Right renal pelvis (tissue), 4 donors: ENCODE results near the gene CST6. TPM values are rescaled to one million over a fixed set of nuclear protein-coding genes. Genes with fewer than 3 reads are reported as not detected.

Source experiments
- DNase-seq, 4 donors: peaks; one replicate each; pipeline ENCODE4 v3.0.0-alpha.2; 2013; ENCODE audit warnings: low read depth in 4 of 4, low spot score in 3 of 4, missing footprints in 1 of 4
- polyA plus RNA-seq, 4 donors: library from polyadenylated mRNA; unstranded; fragments of 120-200 nt; gene quantifications; one replicate each; pipeline ENCODE4 v1.2.1, GENCODE V29; 2013; ENCODE audit not compliant: insufficient read length in 4 of 4

CST6 gene
- polyA plus RNA-seq, 4 donors = not detected

GRCh38 chr11:66042996-66043906 is 31.4 kb downstream of the CST6 start:
- DNase-seq = no peak

GRCh38 chr11:66044757-66045156 is 32.9 kb downstream of the CST6 start:
- DNase-seq = no peak

- peak in 3 of 4 donors; percentile 61 to 67 (median 65) for DNase-seq
Observed at GRCh38 chr11:66045177-66045639, 33.4 kb downstream of the CST6 start.

DNA sequence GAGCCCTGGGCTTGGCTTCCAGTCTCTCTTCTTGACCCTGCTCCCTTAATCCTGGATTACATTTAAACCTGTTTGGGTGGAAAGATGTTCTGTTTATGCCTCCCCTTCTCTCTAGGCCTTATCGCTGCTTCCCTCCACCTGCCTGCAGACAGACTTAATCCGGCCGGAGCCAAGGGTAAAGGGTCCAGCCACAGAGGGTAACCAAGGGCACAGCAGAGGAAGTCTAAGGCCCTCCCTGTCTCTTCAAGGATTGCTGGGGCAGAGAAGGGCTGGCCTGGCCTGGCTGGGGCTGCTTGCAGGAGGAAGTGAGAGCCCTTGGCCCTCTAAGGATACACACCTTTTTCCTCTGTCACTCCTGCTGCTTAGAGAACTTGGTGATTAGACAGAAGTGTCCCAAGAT is 35.1 kb downstream of the CST6 start:
- DNase-seq = no peak

DNA sequence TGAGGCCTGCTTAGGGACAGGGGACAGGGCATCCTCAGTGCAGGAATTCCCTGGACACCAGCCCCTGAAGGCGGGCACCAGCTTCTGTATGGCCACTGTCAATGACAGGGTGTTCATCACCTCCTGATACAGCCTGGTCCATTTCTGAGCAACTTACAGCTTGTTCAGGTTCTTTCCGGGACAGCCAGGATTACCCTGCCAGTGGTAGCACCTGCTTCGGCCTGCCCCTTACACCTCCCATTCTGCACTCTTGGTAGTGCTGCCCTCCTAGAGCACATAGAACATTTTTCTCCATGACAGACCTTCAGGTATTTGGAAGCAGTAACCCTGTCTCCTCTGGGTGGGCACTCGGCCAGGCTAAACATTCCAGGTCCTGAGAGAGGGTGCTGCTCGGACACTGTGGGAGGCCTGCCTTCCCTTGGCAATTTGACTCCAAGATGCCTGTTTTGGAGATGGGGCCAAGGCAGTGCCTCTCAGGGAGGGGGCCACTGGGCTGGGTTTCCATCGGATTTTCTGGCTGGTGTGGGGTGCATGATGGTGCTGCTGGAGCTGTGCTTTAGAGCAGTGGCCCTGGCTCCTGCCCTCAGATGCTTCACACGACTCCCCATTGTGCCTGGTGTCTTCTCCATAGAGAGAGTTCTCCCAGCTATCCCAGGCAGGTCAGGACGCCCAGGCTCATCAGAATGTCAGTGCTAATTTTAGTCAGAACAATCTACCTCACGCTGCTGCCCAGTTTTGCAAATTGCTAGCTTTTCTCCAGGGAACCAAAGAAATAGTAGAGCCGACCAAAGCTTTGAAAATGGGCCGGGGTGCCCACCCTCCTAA is 35.9 kb downstream of the CST6 start:
- no peak for DNase-seq

GRCh38 chr11:66048547-66049323 is 36.9 kb downstream of the CST6 start, which contains the start of gene GAL3ST3:
Gene GAL3ST3 (minus strand): TSS chr11:66049161. CDS start chr11:66045415, 3,746 bp downstream.
- no peak for DNase-seq

DNA sequence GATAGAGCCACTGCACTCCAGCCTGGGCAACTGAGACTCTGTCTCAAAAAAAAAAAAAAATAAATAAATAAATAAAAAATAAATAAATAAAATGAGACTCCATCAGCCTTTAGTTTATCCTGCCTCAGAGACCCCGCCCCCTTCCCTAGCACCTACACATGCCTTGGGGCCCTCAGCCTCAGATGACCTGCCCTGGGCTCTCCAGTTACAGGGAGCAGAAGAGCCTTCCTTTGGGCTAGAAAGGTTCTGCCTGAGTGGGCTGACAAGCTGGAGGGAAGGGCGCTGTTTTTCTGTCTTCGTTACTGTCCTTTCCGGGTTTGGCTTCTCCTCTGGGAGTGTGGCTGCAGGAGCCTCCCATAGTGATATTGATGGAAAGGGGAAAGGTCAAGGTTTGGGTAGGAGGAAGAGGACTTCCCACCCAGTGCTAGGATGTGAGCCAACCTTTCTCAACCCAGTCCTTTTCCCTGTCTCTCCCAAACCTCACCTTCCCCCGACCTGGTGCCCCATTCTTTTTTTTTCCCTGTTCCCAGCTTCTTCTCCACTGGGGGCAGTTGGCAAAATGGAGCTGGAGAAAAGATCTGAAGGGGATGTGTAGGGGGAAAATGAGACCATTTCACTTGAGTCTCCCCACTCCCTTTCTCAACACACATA is 38.9 kb downstream of the CST6 start:
- DNase-seq = no peak

DNA sequence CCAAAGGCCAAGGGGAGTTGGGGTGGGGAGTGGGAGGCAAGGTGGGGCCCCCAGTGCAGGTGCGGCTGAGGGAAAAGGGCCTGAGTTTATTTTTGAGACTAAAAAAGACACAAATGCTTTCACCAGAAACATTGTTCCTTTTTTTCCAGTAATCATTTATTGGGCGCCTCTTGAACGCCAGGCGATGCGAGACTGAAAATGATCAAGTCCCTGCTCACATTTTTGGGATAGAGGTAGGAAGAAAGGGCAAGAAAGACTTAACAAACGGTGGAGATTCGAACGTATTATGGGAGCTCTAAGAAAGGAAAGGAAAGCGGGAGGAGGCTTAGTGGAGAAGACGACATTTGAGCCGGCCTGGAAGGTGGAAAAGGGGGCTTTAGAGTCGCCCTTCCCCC is 39.6 kb downstream of the CST6 start:
- DNase-seq = no peak

DNA sequence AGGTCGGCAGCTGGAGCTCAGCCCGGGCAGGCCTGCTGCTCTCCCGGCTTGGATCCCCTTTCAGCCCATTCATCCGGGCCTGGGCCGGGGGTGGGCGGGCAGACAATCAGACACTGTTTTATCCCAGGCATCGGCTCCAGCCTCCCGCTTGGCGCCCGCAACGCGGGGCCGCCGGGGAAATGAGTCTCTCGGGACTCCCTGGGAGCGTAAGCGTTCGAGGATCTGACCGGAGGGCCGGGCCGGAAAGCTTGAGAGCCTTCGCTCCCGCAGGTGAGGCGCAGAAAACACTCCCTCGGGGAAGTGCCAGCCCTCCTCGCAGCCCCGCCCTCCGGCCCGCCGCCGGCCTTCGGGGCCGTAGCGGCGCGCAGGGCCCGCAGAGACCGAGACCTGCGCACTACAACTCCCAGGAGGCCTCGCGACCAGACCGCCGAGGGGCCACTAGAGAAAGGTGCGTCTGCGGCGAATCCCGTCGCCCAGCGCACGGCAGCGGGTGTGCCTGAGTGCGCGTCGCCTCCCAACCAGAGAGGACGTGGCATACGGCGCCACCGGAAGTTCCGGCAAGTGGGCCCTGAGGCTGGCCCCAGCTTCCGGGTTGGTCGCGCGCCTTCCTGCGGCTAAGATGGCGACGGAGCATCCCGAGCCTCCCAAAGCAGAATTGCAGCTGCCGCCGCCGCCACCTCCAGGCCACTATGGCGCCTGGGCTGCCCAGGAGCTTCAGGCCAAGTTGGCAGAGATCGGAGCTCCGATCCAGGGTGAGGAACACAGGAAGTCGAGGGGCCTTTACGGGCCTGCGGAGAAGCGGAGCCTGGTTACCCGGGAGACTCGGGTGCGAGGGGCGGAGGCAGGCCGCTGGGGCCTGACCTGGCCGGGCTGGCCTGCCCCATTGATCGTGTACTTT is 40.2 kb downstream of the CST6 start, which contains the start of gene SF3B2:
Gene SF3B2, plus strand, starts transcription at position 599 of the 898 bp plus-strand sequence. Its CDS starts 21 bp downstream, at position 620.
- DNase-seq = peak; percentile 91 to 97 (median 95)

- no peak for DNase-seq
Observed at GRCh38 chr11:66052664-66052982, 40.8 kb downstream of the CST6 start.

- DNase-seq = no peak
Observed at GRCh38 chr11:66055021-66055420, 43.2 kb downstream of the CST6 start.

DNA sequence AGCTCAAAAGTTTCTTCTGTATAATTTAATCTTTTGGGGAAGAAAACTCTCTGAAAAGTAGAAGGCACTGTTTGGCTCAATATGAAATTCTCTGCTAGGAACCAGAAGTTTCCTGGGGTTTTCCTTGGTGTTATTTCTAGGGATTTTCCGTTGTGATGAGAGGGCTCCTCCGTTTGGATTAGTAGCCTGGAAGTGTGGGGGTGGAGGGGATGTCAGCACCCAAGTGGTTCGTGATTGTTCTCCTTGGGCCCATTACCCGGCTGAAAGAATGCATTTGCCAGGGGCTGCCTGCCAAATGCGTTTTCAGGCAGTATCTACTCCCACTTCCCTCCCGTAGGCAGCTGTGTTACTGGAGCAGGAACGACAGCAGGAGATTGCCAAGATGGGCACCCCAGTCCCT is 44.7 kb downstream of the CST6 start:
- no peak for DNase-seq

GRCh38 chr11:66059966-66060680 is 48.3 kb downstream of the CST6 start:
- no peak for DNase-seq

- DNase-seq = no peak
Observed at GRCh38 chr11:66061268-66061667, 49.5 kb downstream of the CST6 start.

- no peak for DNase-seq
Observed at GRCh38 chr11:66062408-66062807, 50.6 kb downstream of the CST6 start.
